ENCODE measurements around the gene ADAMTS19.

ADAMTS19 gene

DNA sequence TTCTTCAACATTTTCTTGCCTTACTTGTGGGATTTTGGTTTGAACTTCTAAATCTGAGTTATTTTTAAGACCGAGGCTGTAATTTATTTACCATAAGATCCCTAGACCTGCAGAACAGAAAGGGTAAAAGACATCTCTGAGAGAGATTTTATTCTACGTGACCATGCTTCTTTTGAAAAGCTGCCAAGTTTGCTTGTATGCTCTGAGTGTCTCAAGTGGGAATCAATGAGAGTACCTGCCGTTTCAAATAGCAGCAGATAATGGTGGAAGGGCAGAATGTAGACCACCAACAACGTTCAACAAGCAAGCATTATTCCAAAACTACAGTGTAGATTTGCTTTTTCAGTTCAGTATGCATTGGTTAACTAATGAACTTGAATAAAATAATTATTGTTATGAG lies 179.2 kb downstream of the ADAMTS19 start:
- Histone ChIP-seq H3K27me3 (ENCODE audit: insufficient read depth, low read depth, severe bottlenecking) (no peaks in the 10 kb centered on the region), H3K27ac (no peak overlapping the region), H3K9me3 (ENCODE audit: severe bottlenecking) (no peaks in the 10 kb centered on the region), H3K36me3 (no peaks in the 10 kb centered on the region), H3K4me3 (ENCODE audit: low read depth, low read length) (no peak overlapping the region)
- no peak for DNase-seq
- TF ChIP-seq, protein P1, sequence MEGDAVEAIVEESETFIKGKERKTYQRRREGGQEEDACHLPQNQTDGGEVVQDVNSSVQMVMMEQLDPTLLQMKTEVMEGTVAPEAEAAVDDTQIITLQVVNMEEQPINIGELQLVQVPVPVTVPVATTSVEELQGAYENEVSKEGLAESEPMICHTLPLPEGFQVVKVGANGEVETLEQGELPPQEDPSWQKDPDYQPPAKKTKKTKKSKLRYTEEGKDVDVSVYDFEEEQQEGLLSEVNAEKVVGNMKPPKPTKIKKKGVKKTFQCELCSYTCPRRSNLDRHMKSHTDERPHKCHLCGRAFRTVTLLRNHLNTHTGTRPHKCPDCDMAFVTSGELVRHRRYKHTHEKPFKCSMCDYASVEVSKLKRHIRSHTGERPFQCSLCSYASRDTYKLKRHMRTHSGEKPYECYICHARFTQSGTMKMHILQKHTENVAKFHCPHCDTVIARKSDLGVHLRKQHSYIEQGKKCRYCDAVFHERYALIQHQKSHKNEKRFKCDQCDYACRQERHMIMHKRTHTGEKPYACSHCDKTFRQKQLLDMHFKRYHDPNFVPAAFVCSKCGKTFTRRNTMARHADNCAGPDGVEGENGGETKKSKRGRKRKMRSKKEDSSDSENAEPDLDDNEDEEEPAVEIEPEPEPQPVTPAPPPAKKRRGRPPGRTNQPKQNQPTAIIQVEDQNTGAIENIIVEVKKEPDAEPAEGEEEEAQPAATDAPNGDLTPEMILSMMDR (IDR thresholded peaks at IDR 0.05; ENCODE audit: low read depth, low read length): no peak

DNA sequence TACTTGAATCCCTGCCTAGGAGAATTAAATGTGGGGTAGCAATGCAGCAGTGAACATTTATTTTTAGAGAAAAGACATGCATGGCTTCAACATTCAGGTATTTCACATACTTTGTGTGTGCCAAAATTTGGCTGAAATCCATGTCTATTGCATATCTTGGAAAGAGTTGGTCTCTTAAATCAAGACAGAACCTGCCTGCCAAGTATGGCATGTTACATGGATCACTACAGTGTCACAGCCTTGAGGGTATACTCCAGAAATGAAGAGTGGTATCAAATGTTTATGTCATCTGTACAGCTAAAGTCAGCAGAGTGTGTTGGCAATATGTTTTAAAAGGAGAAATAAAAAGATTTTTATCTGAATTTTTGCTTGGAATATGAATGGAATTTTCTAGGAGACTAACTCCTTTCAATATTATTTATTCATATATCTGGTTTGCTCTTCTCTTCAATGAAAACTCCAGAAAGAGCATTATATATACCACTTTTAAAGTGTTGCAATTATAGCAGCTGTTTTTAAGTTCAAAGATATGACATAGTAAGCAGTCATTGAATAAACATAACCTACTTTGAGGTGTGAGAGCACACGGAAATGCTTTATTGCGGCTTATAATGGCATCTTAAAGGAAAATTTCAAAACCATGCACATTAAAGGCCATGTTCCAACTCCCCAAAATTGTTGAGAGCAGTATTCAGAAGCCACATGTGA lies 192.4 kb downstream of the ADAMTS19 start:
- H3K36me3 ChIP-seq: no peaks in the 10 kb centered on the region
- H3K9me3 ChIP-seq (ENCODE audit: severe bottlenecking): no peaks in the 10 kb centered on the region
- DNase-seq: no peak
- H3K27ac ChIP-seq: no peak overlapping the region
- no peaks in the 10 kb centered on the region for H3K27me3 ChIP-seq (ENCODE audit: insufficient read depth, low read depth, severe bottlenecking)
- no peak overlapping the region for H3K4me3 ChIP-seq (ENCODE audit: low read depth, low read length)
- TF ChIP-seq, protein P1 (IDR thresholded peaks at IDR 0.05; ENCODE audit: low read depth, low read length): no peak

DNA sequence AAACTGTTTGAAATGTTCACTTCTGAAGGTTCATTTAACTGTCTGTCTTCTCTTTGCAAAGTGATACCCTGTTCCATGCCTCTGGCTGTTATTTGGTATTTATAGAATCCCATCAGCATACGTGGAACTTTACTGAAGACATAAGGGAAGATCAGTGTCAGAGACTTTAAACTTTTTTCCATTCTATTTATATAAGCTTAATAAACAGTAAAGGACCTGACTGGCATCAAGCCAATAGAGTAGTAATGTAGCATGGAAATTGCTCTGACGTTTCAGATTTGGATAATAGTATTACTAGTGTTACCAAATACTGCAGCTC lies 192.9 kb downstream of the ADAMTS19 start:
- Histone ChIP-seq H3K4me3 (ENCODE audit: low read depth, low read length) (no peak overlapping the region), H3K27ac (no peak overlapping the region), H3K9me3 (ENCODE audit: severe bottlenecking) (no peaks in the 10 kb centered on the region), H3K36me3 (no peaks in the 10 kb centered on the region), H3K27me3 (ENCODE audit: insufficient read depth, low read depth, severe bottlenecking) (no peaks in the 10 kb centered on the region)
- TF ChIP-seq, protein P1 (IDR thresholded peaks at IDR 0.05; ENCODE audit: low read depth, low read length): no peak
- DNase-seq: no peak

DNA sequence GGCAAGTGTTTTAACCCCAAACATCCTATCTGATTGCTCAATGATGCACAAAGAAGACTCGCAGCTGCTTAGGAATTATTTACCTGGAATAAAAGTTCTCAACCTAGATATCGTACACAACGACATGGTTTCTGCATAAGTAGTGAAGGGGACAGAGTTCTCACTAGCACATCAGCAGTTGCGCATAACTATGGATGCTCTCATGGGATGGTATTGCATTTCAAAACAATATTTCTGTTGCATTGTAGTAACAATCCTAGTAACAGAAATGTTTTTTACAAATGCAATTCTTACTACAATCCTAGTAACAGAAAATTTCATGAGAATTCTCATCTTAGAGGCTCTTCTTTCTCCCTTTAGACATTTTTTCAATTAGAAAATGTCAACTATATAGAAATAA lies 193.3 kb downstream of the ADAMTS19 start:
- Histone ChIP-seq H3K27ac (no peak overlapping the region), H3K9me3 (ENCODE audit: severe bottlenecking) (no peaks in the 10 kb centered on the region), H3K36me3 (no peaks in the 10 kb centered on the region), H3K27me3 (ENCODE audit: insufficient read depth, low read depth, severe bottlenecking) (no peaks in the 10 kb centered on the region), H3K4me3 (ENCODE audit: low read depth, low read length) (no peak overlapping the region)
- no peak for DNase-seq
- TF ChIP-seq, protein P1 (IDR thresholded peaks at IDR 0.05; ENCODE audit: low read depth, low read length): no peak

DNA sequence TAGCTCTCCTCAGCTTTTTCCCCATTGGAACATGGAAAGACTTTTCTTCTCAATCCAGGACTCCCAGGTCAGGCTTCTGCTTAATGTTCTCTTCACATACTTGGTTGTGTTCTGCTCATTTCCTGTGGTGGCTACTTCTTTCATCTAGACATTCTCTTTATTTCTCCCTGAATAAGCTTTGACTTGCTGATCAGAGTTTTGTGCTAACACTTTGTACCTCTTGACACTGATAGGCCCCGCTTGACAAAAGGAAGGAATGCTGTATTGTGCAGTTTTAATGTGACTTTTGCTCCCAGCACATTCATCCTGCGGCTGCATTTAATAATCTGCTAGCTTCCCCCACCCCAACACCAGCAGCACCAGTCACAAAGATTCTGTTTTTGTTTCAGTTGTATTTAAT lies 196.9 kb downstream of the ADAMTS19 start:
- H3K27ac ChIP-seq: no peak overlapping the region
- H3K36me3 ChIP-seq: no peaks in the 10 kb centered on the region
- H3K4me3 ChIP-seq (ENCODE audit: low read depth, low read length): no peak overlapping the region
- TF ChIP-seq, protein P1 (IDR thresholded peaks at IDR 0.05; ENCODE audit: low read depth, low read length): no peak
- no peaks in the 10 kb centered on the region for H3K9me3 ChIP-seq (ENCODE audit: severe bottlenecking)
- no peaks in the 10 kb centered on the region for H3K27me3 ChIP-seq (ENCODE audit: insufficient read depth, low read depth, severe bottlenecking)
- no peak for DNase-seq

DNA sequence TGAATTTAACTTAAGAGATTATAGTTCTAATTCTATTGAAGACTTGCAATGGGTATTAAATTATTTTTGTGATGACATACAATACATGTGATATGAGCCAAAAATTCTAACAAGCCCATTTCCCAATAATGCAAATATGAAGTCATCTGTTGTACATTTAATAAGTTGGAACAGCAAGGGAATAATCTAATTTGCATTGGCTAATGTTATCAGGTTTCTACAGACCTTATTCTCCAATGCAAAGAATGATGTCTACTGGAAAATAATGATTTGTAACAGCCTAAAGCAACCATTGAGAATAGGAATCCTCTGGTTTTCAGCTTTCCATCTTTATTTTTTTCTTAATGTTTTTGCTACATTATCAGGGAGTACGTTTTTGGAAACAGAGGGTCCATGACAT lies 198.7 kb downstream of the ADAMTS19 start:
- TF ChIP-seq, protein P1 (IDR thresholded peaks at IDR 0.05; ENCODE audit: low read depth, low read length): no peak
- H3K27me3 ChIP-seq (ENCODE audit: insufficient read depth, low read depth, severe bottlenecking): no peaks in the 10 kb centered on the region
- H3K36me3 ChIP-seq: no peaks in the 10 kb centered on the region
- H3K27ac ChIP-seq: no peak overlapping the region
- no peak for DNase-seq
- H3K4me3 ChIP-seq (ENCODE audit: low read depth, low read length): no peak overlapping the region
- H3K9me3 ChIP-seq (ENCODE audit: severe bottlenecking): no peaks in the 10 kb centered on the region

Data from WERI-Rb-1 (cell line).